Measurements from ENCODE around the gene MOXD1.

MOXD1 gene

DNA sequence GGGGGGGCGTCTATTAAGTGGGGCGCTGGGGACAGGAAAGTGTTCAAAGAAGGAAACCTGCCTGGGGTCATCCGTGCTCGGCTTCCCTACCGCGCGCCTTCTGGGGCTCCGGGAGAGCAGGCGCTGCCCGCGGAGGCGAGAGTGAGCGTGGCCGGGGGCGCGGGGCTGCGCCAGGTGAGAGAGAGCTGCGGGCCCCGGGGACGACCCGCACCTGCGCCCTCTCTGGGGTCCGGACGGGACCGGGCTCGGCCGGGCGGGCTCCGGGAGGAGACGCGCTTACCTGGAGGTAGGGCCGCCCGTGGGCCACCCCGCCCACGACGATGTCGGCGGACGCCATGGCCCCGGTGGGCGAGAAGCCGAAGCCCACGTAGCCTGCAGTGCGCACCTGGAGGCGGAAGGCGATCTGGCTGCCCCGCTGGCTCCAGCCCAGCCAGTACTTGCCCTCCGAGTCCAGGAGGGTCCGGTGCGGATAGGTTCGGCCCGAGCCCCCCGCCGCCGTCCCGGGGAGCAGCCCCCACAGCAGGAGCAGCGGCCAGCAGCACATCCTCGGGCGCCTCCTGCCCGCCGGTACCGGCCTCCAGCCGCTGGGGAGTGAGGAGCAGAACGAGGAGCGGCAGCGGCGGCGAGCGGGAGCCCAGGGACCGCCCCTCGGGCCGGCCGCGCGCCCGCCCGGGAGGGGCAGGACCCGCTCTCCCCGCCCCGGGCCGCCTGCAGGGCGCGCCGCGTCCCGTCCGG lies at the start of gene MOXD1:
Gene MOXD1, minus strand, starts transcription at position 593 of the 735 bp plus-strand sequence. Its CDS starts 49 bp downstream, at position 544.
- FAIRE-seq (no peak), DNase-seq (ENCODE audit: low spot score) (peak; percentile 88)

DNA sequence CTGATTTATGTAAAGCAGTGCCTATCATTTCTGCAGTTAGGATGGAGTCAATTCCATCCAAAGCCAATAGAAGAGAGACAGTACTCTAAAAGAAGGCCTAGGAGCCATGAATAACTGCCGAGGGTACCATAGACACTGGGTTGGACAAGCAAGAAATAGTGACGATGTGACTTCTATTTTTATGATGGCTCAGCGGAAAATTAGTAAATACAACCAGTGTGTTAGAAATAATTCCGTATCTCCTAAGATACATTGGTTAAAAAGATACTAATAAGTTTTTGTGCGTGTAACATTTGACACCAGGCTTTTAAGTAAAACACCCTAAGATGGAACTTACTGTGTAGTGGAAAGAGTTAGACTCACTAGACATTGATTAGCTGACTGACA lies 45.6 kb upstream of the MOXD1 start:
- FAIRE-seq (no peak), DNase-seq (ENCODE audit: low spot score) (no peak)

DNA sequence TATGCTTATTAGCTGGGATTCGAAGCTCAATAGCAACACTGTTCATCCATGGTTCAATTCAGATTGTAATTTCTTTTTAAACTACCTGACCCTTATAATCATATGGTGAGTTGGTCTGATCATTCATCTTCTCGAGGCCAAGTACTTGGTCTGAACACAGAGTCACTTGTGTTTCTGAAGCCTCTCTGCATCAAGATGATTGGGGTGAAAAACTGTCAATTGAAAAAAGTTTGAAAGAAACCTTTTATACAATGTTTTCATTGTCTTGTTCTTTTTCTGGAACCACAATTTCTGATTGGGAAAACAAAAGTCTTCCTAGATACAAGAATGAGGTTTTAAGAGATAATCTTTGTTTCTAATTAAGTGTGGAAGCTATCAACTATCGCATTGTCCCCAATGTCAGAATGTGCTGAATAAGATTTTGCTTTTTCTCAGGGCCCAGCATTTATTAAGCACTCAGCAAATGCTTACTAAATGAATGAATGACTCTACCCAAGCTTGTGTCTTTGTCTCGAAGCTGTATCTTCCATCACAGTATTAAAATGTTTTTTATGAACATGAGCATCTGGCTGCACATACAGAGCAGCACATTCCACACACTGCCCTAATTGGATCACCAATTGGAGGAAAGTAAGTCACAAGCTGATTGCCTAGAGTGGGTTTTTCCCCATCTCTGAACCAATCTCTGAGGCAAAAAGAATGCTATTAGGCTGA lies 45.0 kb upstream of the MOXD1 start:
- DNase-seq (ENCODE audit: low spot score) = no peak
- FAIRE-seq = no peak

GRCh38 chr6:132445201-132445951 lies 44.1 kb upstream of the MOXD1 start:
- no peak for FAIRE-seq

GRCh38 chr6:132443206-132443605 lies 41.9 kb upstream of the MOXD1 start:
- no peak for FAIRE-seq
- no peak for DNase-seq (ENCODE audit: low spot score)

More at GRCh38 chr6:132445201-132445951, 44.1 kb upstream of the MOXD1 start:
- DNase-seq (ENCODE audit: low spot score) = peak; percentile 14

- no peak for DNase-seq (ENCODE audit: low spot score)
- no peak for FAIRE-seq
Observed at GRCh38 chr6:132430110-132430509, 28.8 kb upstream of the MOXD1 start.

- DNase-seq (ENCODE audit: low spot score) = no peak
- FAIRE-seq = no peak
Observed at GRCh38 chr6:132425176-132425575, 23.9 kb upstream of the MOXD1 start.

GRCh38 chr6:132423839-132424238 lies 22.6 kb upstream of the MOXD1 start:
- FAIRE-seq = no peak
- DNase-seq (ENCODE audit: low spot score) = no peak

- FAIRE-seq = no peak
- DNase-seq (ENCODE audit: low spot score) = no peak
Observed at GRCh38 chr6:132418235-132418965, 17.1 kb upstream of the MOXD1 start.

DNA sequence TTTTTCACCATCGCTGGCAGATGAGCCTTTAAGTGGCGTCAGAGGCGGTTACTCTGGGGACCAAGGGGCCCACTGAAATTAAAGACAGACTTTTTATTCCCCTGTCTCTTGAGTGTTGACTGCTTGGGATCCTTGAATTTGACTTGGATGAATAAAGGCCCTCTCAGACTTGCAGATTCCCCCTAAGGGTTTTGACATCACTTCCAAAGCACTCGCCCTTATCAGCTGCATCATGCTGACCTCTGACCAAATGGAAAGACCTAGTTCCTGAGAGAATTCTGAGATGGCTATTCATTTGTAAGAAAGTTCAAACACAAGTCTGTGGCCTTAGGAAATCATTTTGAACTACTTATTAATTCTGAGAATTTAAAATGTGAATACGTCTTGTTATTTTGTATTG lies 13.5 kb upstream of the MOXD1 start:
- FAIRE-seq (no peak), DNase-seq (ENCODE audit: low spot score) (no peak)

DNA sequence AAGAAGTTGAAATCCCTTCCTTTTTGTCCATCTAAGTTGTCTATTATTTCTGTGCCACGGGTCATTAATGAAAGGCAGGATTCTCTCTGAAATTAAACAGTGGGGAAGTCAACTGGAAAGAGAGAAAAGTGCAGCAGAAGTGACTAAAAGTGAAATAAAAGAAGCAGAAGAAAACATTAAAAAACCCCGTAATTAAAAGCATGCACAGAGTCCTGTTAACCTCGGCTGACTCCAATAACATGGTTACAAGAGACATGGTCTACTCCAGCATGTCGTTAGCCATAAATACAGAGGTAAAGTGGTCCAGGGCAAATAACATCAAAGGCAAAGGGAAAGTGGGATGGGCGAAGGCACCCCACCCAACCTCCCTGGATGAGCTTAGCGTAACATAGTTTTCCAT lies 13.0 kb upstream of the MOXD1 start:
- no peak for FAIRE-seq
- DNase-seq (ENCODE audit: low spot score) = no peak

DNA sequence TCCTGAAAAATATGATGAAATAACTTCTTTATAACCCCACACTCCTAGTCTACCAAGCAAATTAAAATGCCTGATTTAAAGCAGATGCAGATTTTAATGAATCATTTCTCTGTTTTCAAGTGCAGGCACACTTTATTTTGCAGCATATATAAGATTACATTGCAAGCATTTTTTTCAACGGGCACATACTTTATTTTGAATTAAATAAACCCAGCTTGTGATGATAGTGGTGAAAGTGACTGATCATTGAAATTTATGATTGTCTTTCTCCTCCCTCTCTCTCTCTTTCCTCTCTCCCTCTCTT lies 12.2 kb upstream of the MOXD1 start:
- no peak for DNase-seq (ENCODE audit: low spot score)
- FAIRE-seq = no peak

- no peak for DNase-seq (ENCODE audit: low spot score)
- FAIRE-seq = no peak
Observed at GRCh38 chr6:132412656-132413498, 11.6 kb upstream of the MOXD1 start.

DNA sequence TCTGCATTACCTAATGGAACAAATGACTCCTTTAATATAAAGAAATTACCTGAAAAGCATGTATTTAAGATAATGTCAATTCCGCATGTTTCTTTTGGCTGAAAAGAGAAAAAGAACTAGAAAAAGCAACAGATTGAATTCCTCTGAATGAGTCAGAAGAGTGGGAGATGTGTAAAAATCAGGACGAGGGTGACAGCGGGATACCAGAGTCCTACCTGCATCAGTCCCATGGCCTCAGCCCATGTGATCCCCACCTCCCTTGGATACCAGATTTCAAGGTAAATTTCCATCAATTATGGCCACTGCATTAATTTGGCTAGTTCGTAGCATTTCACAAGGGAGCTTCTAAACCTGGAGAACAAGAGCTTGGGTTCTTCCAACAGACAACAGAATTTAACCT lies 10.0 kb upstream of the MOXD1 start:
- DNase-seq (ENCODE audit: low spot score) = no peak
- FAIRE-seq = no peak

DNA sequence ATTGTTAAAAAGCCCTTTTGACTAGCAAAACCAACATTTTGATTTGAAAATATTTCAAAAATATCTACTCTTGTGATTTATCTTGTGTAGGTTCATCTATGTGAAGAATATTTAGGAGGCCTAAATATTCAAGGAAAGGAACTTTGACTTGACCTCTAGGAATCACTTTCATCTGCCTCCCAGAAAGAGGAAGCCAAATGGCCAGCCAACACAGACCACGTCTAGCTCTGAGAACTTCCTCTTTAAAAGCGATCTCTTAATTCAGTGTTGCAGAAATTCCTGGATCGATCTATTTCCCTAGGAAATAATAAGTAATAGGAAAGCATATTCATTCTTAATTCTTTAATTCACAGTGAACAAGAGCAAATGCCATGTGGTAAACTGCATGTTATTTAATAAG lies 9.6 kb upstream of the MOXD1 start:
- no peak for FAIRE-seq
- no peak for DNase-seq (ENCODE audit: low spot score)

- peak; percentile 23 for DNase-seq (ENCODE audit: low spot score)
- FAIRE-seq = no peak
Observed at GRCh38 chr6:132405143-132405915, 4.1 kb upstream of the MOXD1 start.

GRCh38 chr6:132404736-132405135 lies 3.5 kb upstream of the MOXD1 start:
- no peak for DNase-seq (ENCODE audit: low spot score)
- no peak for FAIRE-seq

DNA sequence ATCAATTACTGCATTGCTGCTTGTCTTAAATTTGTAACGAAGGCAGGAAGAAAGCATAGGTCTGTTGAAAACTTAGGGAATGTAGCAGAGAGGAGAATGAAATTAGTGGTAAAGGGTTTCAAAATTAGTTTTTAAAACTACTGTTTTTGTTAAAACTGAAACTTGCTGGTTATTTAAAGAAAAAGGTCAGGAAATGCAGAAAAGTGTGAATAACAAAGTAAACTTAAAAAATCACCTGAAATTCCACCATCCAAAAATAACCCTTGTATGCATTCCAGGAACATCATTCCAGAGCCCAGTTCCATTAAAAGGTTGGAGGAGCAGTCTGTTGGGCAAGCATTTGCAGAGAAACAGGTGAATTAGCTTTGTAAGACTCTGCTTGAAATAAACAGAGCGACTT lies 3.1 kb upstream of the MOXD1 start:
- FAIRE-seq (no peak), DNase-seq (ENCODE audit: low spot score) (no peak)

GRCh38 chr6:132401618-132402285 lies 477 bp upstream of the MOXD1 start:
- no peak for FAIRE-seq
- DNase-seq (ENCODE audit: low spot score) = peak; percentile 21

GRCh38 chr6:132400555-132400882 lies 756 bp downstream of the MOXD1 start:
- DNase-seq (ENCODE audit: low spot score) (no peak), FAIRE-seq (no peak)
